Right lobe of liver (tissue), 6 donors: ENCODE results near the gene ZDHHC7. TPM values are rescaled to one million over a fixed set of nuclear protein-coding genes. Genes with fewer than 3 reads are reported as not detected.

ENCODE experiments used
- ATAC-seq, 4 donors: fragments of 200-7000 bp; cut with Tn5 transposase; one replicate each; pipeline ENCODE4 v1.9.1; 2020; ENCODE audit warnings: mild to moderate bottlenecking in 4 of 4, moderate library complexity in 4 of 4
- DNase-seq, 3 donors: peaks; one replicate each; pipeline ENCODE4 v3.0.0-alpha.2; 2020
- H3K27ac ChIP-seq, 3 donors: fragments of 200-600 bp; one replicate each; pipeline ENCODE4 v1.8.0; 2022
- H3K27me3 ChIP-seq, 2 donors: fragments of 200-600 bp; one replicate each; pipeline ENCODE4 v1.8.0; 2022
- H3K36me3 ChIP-seq, 4 donors: fragments of 200-600 bp; sonication (generic) in 1 of 4; one replicate each; pipeline versions ENCODE4 v1.5.1 to v1.8.0; 2017 to 2022; ENCODE audit warnings: control low read depth in 1 of 4
- H3K4me1 ChIP-seq, 4 donors: fragments of 200-600 bp; sonication (generic) in 1 of 4; one replicate each; pipeline versions ENCODE4 v1.5.1 to v1.8.0; 2017 to 2022; ENCODE audit warnings: control low read depth in 1 of 4
- H3K4me3 ChIP-seq, 3 donors: fragments of 200-600 bp; one replicate each; pipeline ENCODE4 v1.8.0; 2022
- H3K9me3 ChIP-seq, 4 donors: fragments of 200-600 bp; sonication (generic) in 1 of 4; one replicate each; pipeline versions ENCODE4 v1.5.1 to v1.8.0; 2017 to 2022; ENCODE audit warnings: control low read depth in 1 of 4
- POLR2A ChIP-seq: fragments of 450-650 bp; IDR thresholded peaks from one replicate; pipeline ENCODE4 v1.6.1; 2017; ENCODE audit warnings: antibody characterized with exemption, mild to moderate bottlenecking
- whole genome bisulfite sequencing: methylation state at CpG from one replicate; pipeline ENCODE4 v1.1.6; 2018; ENCODE audit warnings: low coverage, low lambda C conversion rate; ENCODE audit not compliant: insufficient coverage; ENCODE audit errors: missing lambda C conversion rate; 5-methylcytosine and 5-hydroxymethylcytosine counted together
- intact Hi-C, 2 donors: fragments of 100-400 bp; cut with DNase I; formaldehyde crosslinking; loops; one replicate each; pipeline versions ENCODE4 v1.11.2 to v1.14.1; 2022
- total RNA-seq, 6 experiments: library from RNA; depleted of rRNA in 2 of 6; stranded (reverse); fragments of >200 nt in 2 of 6; fragmentation: NEBNext Ultra II Directional in 3 of 6; extraction: Animal tissue kit (Norgen Biotek cat#: 25700) in 3 of 6; gene quantifications; one replicate each; pipeline versions ENCODE4 v1.1.0 to v1.2.4, GENCODE V29; 2016 to 2023
- TF ChIP-seq, protein P1 (sequence below), 4 donors: fragments of 200-600 bp in 3 of 4; fragments of 450-650 bp in 1 of 4; IDR thresholded peaks; one replicate each; pipeline versions ENCODE4 v1.5.1 to v1.8.0; 2016 to 2022; ENCODE audit warnings: antibody characterized with exemption in 4 of 4, mild to moderate bottlenecking in 2 of 4
- donor health status: DM: no; HTN: yes; CAD: no.
- donor health status: DM: no; HTN: no; CAD: no.
- donor health status: DM: no; HTN: no; CAD: no.
- donor health status: DM: no; HTN: yes; CAD: no.
- donor health status: DM: no; HTN: yes; CAD: no.

The ZDHHC7 gene
- total RNA-seq, 6 experiments from 2014 or later = 10.7 to 27.5 (median 19.0) TPM

DNA sequence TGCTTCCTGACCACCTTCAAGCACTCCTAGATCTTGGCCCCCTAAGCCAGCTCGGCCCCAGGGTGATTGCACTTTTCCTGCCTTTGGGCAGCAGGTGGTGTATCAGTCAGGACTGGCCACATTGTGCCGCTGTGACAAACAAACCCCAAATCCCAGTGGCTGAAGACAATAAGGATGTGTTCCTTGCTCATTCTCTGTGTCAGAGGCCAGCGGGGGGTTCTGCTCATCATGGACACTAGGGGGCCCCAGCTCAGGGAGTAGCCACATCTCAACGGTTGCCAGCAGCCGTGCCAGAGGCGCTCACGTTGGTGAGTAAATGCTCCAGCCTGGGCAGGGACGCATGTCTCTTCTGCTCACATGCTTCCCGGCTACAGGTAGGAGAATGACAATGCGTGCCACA, 60.4 kb downstream of the ZDHHC7 start:
- TF ChIP-seq, protein P1, sequence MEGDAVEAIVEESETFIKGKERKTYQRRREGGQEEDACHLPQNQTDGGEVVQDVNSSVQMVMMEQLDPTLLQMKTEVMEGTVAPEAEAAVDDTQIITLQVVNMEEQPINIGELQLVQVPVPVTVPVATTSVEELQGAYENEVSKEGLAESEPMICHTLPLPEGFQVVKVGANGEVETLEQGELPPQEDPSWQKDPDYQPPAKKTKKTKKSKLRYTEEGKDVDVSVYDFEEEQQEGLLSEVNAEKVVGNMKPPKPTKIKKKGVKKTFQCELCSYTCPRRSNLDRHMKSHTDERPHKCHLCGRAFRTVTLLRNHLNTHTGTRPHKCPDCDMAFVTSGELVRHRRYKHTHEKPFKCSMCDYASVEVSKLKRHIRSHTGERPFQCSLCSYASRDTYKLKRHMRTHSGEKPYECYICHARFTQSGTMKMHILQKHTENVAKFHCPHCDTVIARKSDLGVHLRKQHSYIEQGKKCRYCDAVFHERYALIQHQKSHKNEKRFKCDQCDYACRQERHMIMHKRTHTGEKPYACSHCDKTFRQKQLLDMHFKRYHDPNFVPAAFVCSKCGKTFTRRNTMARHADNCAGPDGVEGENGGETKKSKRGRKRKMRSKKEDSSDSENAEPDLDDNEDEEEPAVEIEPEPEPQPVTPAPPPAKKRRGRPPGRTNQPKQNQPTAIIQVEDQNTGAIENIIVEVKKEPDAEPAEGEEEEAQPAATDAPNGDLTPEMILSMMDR (IDR thresholded peaks at IDR 0.05) = peak in 3 of 4 donors; percentile 17 to 22 (median 19)
- no peak for TF ChIP-seq POLR2A
- no peak for DNase-seq
- H3K27me3 ChIP-seq = no peaks in the 10 kb centered on the region
- intact Hi-C loops = no loop called here
- H3K9me3 ChIP-seq = no peaks in the 10 kb centered on the region
- peaks cover 0 to 15% (median 3%) of the 10 kb centered on the region in 4 donors for H3K4me1 ChIP-seq
- H3K27ac ChIP-seq = no peak overlapping the region
- WGBS = no CpG with 5 or more reads among the region's 10 CpGs
- no peaks in the 10 kb centered on the region for H3K36me3 ChIP-seq
- no peak for ATAC-seq
- H3K4me3 ChIP-seq = no peak overlapping the region

GRCh38 chr16:84949772-84950436, 61.4 kb downstream of the ZDHHC7 start:
- DNase-seq = no peak
- H3K4me3 ChIP-seq = no peak overlapping the region
- no peaks in the 10 kb centered on the region for H3K9me3 ChIP-seq
- H3K36me3 ChIP-seq = no peaks in the 10 kb centered on the region
- 60% methylated on average over 10 of the region's 10 CpGs for WGBS
- TF ChIP-seq POLR2A = no peak
- TF ChIP-seq, protein P1 (IDR thresholded peaks at IDR 0.05) = no peak
- intact Hi-C loops = no loop called here
- no peak for ATAC-seq
- H3K27ac ChIP-seq = no peak overlapping the region
- peaks cover 0 to 6% (median 3%) of the 10 kb centered on the region in 4 donors for H3K4me1 ChIP-seq
- H3K27me3 ChIP-seq = no peaks in the 10 kb centered on the region

DNA sequence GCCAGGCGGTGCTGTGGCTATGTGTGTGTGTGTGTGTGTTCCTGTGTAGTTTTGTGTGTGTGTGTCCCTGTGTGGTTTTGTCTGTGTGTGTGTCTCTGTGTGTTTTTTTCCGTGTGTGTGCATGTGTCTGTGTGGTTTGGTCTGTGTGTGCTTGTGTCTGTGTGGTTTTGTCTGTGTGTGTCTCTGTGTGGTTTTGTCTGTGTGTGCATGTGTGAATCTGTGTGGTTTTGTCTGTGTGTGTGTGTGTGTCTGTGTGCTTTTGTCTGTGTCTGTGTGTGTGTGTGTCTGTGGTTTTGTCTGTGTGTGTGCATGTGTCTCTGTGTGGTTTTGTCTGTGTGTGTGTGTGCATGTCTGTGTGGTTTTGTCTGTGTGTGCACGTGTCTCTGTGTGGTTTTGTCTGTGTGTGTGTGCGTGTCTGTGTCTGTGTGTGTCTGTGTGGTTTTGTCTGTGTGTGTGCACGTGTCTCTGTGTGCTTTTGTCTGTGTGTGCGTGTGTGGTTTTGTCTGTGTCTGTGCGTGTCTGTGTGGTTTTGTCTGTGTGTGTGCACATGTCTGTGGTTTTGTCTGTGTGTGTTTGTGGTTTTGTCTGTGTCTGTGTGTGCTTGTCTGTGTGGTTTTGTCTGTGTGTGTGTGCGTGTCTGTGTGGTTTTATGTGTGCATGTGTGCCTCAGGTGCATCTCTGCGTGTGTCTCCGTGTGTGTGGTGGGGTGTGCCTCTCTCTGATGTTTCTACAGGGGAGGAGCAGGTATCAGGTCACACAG, 62.3 kb downstream of the ZDHHC7 start:
- Histone ChIP-seq H3K9me3 (no peaks in the 10 kb centered on the region), H3K4me3 (no peak overlapping the region), H3K36me3 (no peaks in the 10 kb centered on the region), H3K27ac (peak overlapping the region in 2 of 3 donors; percentile 29 to 33), H3K4me1 (peaks cover 0 to 6% (median 3%) of the 10 kb centered on the region in 4 donors), H3K27me3 (no peaks in the 10 kb centered on the region)
- ATAC-seq (no peak), DNase-seq (no peak)
- intact Hi-C loops = no loop called here
- WGBS = 49% methylated on average over 8 of the region's 10 CpGs
- no peak for TF ChIP-seq POLR2A
- TF ChIP-seq, protein P1 (IDR thresholded peaks at IDR 0.05) = no peak

DNA sequence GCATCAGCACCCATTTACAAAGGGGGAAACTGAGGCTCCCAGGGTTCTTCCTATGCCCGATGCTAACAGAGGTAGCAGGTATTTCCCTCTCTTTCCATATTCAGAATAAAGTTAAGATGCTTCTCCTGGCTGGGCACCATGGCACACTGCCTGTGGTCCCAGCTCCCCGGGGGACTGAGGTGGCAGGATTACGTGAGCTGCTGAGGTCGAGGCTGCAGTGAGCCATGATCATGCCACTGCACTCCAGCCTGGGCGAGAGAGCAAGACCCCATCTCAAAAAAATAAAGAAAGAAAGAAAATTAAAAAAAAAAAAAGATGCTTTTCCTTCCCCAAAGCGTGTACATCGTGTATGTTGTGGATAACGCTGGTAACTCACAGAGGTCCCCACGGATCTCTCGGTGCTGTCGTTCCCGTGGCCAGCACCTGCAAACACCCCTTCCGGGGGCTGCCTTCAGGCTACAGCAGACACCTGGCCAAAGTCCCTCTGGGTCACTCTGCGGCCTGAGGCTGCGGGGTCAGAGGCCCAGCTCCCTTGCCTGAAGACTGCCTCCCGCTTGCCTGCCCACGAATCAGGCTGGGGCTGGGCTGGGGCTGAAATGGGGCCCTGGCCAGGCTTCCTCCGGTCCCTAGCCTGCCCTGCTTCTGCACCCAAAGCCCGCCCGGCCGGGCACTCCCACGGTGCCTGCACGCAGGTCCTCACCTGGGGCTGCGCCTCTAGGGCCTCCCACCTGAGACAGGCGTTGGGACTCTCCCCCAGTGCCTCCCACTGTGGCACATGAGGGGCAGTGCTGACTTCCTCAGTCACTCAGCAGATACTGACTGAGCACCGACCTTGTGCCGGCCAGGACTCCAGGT, 63.1 kb downstream of the ZDHHC7 start:
- Histone ChIP-seq H3K4me1 (peaks cover 0 to 6% (median 3%) of the 10 kb centered on the region in 4 donors), H3K9me3 (no peaks in the 10 kb centered on the region), H3K4me3 (no peak overlapping the region), H3K27ac (peak overlapping the region in 2 of 3 donors; percentile 29 to 33), H3K27me3 (no peaks in the 10 kb centered on the region), H3K36me3 (no peaks in the 10 kb centered on the region)
- WGBS = 91% methylated on average over 5 of the region's 27 CpGs
- TF ChIP-seq, protein P1 (IDR thresholded peaks at IDR 0.05) = no peak
- no peak for TF ChIP-seq POLR2A
- DNase-seq = peak in 2 of 3 donors; percentile 77 to 79
- intact Hi-C loops = no loop called here
- ATAC-seq = peak; percentile 56 to 82 (median 80)
